Activated T-helper 9 cell treated with anti-CD3 and anti-CD28 coated beads, Interleukin-2, amount 50 U/mL, for 16 hours (primary cell): ENCODE measurements around the gene SPATA9.

Source experiments
- DNase-seq: peaks from one replicate; pipeline ENCODE4 v3.0.0-alpha.2; 2020; ENCODE audit warnings: low read depth

The SPATA9 gene, protein sequence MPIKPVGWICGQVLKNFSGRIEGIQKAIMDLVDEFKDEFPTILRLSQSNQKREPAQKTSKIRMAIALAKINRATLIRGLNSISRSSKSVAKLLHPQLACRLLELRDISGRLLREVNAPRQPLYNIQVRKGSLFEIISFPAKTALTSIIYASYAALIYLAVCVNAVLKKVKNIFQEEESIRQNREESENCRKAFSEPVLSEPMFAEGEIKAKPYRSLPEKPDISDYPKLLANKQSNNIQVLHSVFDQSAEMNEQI

DNA sequence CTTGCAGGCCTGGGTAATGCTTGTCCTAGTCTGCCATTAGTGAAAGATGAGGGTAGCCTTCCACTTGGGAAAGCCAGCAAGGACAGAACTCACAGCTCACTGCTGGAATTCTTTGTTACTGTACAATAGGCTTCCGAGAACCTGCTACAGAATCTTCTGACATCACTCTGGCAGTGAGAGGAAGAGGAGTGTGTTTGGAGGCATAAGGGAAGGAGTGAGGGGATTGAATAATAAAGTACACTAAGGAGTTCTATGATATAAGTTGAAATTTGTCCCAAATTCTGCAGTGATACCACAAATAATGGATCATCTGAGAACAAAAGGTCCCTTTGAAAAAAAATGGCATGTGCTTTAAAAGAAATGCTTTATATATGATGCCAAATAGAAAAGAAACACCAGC lies at the start of gene SPATA9:
SPATA9 (minus strand) TSS at position 101 of the 400 bp plus-strand sequence. CDS start 137 bp downstream, outside the sequence.
- no peak for DNase-seq

DNA sequence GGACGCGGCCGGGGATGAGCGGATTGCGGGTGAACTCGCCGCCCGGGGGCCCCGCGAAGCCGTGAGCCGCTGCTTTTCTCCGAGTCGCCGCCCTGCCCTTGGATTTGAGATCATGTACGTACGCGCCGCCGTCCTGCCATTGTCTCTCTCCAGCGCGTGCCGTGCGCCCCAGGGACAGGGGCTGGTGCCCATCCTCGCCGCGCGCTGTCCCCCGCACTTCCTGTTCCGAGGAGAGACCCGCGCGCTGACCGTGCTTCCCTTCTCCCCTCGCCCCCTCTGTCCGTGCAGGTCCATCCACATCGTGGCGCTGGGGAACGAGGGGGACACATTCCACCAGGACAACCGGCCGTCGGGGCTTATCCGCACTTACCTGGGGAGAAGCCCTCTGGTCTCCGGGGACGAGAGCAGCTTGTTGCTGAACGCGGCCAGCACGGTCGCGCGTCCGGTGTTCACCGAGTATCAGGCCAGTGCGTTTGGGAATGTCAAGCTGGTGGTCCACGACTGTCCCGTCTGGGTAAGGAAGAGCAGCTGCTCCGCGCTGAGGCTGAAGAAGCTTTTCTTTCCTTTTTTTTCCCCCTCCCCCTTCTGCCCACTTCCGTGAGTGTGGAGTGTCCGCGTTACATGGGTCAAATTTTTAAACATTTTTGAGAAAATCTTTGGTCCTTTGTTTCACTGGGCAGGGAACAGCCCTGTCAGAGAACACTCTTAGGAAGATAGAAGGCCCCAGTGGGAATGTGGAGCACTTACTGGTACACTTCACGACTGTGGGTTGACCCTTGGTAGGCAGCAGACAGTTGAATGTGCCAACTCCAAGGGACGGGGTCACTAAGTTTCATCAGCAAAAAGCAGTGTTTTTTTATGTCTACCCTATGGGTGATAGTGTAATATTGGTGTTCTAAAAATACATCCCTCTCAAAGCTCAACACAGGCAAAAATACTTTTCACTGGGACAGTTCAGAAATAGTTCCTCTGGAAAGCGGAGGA lies 49.1 kb upstream of the SPATA9 start:
- DNase-seq, result peak; percentile 4

DNA sequence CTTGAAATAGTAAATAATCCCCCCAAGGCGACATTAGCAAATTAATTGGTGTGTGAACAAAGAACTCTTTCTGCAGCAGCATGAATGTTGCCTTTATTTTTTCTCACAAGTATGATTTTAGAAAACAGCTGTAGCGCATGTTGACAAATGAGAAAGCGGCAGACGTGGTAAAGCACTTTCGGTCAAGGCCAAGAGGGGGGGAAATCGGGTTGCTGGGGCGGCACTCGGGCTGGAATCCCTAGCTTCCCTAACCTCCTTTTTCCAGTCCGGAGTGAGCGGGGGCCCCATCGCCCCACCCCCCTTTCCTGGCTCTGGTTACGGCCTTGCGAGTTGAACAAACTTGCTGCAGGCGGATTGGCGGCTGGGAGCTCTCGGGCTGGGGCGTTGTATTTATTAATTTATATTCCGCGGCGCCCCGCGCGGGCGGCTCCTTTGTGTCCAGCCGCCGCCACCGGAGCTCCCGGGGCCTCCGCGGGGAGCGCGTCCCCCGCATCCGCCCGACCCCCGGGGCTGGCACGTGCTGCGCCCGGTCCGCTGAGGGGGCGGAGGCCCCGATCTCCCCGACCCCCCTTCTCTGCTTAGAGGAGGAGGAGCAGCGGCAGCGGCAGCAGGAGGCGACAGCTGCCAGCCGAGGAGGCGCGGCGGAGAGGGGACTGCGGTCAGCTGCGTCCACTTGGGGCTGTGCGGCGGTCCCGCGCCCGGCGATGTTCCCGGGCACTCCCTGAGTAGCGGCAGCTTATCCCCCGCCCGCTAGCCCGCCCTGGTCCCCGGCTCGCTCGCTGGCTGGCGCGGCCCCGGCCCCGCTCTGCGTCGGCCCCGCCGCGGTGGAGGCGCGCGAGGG lies 48.2 kb upstream of the SPATA9 start, which contains the start of gene RHOBTB3:
RHOBTB3 (plus strand) TSS at position 607 of the 841 bp plus-strand sequence. CDS start 347 bp downstream, outside the sequence.
- peak; percentile 5 for DNase-seq

DNA sequence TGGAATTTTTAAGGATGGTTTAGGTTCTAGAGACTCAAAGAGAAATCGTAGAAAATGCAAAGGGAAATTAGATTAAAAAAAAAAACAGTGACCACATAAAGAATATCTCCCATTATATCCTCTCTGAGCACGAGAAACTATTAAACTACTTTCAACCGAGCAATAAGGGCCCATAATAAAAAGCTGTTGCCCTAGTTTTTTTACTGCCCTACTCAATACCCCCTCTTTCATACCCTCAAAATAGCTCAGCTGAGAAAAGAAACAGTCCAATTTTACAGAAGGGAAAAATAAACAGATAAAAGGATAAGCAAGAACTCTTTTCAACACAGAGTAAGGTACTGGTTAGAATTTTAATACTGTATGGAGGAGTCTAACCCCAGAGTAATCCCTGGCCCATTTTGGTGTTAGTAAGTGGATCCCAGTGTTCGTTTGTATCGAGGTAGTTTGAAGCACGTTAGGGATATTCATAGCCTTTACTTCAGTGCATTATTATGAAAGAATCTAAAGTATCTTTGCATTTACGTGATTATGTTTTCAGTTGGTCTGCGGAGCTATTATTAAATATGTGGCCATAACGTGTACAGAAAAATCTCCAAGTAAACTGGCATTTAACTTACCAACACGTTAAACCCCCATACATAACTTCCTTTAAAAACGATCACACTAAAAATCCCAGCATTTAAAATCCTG lies 47.4 kb upstream of the SPATA9 start:
- no peak for DNase-seq

DNA sequence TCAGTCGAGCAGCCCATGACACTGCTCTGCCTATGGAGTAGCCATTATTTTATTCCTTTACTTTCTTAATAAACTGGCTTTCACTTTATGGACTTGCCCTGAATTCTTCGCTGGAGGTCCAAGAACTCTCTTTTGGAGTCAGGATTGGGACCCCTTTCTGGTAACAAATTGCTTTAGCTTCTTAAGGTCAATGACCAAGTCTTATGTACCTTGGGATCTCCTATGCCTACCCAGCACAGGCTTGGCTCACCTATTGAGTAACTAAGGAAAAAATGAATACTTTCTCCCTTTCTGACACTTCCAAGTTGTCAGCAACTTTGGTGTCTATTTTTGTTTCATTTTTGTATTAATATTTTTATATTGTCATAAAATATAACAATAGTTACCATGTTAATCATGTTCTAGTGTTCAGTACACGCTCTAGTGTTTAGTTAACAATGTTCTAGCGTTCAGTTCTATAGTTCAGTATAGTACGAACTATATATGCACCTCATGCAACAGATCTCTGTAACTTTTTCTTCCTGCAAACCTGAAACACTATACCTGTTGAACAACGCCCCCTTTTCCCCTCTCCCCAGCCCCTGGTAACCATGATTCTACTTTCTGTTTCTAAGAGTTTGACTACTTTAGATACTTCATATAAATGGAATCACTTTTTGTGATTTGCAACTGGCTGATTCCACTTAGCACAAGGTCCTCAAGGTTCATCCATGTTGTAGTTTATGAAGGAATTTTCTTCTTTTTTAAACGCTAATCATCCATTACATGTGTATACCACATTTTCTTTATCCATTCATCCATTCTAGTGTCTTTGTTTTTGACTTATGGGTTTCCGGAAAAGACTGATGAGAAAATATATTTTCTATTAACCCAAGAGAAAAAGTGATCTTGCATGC lies 46.6 kb upstream of the SPATA9 start:
- no peak for DNase-seq

DNA sequence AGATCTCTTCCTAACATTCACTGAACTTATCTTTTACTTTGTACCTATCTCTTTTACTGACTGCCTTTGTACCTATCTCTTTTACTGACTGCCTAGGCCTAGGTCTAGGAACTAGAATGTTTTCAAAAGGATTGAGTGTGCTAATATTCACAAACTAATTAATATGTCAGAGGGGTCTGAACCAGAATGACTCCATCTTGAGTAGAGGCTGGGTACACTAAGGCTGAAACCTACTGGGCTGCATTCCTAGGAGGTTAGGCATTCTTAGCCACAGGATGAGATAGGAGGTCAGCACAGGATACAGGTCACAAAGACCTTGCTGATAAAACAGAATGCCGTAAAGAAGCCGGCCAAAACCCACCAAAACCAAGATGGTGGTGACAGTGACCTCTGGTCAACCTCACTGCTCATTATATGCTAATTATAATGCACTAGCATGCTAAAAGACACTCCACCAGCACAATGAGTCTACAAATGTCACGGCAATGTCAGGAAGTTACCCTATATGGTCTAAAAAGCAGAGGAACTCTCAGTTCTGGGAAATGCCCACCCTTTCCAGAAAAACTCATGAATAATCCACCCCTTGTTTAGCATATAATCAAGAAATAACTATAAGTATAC lies 45.8 kb upstream of the SPATA9 start:
- no peak for DNase-seq

DNA sequence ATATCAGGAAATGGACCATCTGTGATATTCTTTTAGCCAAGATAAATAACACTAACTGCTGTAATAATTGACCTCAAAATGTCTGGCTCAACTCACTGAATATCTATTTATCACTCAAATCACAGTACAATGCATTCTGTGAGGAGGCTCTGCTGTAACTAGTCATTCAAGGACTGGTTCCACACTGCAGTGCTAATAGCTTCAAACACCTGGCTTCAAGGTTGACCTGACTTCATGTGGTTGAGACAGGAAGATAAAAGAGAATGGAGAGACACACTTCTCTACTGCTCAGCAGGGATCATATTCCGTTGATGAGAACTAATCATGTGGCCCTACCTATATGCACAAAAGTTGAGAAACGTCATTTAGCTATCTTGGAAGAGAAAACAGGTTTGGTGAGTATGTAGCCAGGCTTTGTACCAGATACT lies 45.0 kb upstream of the SPATA9 start:
- no peak for DNase-seq

DNA sequence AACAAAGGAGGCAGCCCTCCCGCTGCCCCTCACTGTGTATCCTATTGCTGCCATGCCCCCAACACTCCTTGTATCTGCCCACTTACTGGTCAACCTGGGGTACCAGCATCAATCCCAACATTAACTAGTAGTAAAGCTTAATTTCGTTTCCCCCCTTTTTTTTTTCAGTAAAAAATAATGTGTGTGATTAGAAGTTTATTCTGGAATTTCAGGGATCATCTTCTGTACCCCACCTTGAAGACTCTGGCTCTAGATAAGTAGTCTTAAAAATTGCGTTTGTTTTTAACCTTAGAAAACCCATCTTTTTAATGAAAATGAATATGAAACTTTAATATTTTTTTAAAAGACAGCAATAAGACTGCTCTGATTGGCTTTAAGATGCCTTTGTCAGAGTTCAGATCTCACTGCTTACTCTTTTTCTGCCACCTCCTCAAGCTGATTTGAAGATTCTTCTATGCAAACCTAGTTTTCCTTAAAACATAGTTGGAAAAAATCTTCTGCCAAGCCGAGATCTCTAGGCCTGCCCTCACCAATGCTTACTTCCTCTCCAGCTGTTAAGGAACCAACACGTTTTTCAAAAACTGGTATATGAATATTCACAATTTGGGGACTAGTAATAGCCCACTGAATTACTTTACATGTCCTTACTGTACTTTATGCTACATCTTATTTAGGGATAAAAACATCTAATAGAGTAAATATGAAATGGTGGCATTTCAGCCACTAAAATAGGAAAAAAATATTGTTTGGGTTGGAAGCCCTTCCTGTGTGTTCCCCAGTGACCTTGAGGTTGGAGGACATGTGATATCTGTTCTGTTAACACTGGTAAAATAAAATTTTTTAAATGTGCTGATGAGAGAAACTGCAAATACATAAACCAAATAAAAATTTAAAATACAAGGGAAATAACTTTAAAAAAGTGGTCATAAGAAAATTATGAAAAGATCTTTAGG lies 44.3 kb upstream of the SPATA9 start:
- no peak for DNase-seq

DNA sequence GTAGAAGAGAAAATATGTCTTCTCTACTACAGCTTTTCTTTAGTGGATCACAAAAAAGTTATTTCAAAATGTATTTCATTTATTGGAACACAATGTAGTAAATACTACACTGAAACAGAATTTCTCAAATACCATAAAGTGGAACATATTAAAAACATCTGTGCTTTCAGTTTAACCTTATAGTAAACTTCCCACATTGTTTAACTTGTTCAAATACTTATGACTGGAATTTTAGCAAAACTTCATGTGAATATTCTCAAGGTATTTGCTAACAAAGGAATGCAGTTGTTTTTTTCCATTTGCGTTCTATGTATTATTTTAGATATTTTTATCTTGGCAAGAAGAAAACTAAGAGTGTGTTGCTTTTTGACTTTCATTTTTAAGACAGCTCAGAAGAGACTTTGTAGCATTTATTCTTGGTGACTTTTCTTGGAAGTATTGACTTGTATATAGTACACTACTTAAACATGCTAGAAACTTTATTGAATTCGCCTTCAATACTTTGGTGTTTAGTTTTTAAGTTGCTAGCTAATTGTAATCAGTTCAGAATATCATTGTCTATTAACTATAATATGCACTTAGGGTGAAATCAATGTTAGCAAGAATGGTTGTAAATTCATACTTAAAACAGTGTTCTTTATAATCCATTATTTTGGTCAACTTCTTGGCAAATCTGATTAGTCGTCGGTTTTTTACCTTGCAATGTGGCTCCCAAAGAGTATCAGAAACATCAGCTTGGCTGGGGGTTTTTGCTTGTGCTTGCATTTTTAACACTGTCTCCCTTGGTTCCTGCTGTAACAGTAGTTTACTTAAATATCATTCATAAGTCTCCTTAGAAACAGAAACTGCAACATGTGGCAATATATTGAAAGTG lies 43.4 kb upstream of the SPATA9 start:
- DNase-seq, result no peak

DNA sequence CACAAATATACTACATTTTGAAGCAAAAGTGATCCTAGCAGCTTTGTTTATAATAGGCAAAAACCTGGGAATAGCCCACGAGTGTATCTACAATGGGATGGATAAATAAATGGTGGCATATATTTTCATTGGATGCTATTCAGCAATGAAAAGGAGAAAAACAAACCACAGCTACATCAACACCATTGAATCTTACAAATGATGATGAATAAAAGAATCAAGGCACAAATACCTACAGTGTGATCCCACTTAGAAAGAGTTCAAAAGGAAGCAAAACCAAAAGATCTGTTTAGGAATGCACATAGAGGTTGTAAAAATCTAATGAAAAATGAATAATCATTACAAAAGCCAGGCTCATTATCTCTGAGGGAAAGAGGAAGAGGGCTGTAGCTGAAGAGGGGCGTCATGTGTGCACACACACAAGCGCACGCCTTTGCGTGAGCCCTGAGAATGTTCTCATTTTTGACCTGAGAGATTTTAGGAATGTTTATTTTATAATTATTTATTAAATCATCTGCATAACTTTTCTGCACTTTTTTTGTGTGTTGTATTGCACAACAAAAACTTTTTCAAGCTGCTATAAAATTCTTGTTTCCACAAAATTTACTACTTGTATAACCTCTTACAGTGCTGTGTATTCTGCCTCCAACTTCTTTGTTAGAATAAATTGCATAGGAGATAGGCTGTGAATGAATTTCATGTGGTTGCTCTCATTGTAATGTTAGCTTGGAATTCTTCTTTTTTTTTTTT lies 42.5 kb upstream of the SPATA9 start:
- DNase-seq, result no peak

DNA sequence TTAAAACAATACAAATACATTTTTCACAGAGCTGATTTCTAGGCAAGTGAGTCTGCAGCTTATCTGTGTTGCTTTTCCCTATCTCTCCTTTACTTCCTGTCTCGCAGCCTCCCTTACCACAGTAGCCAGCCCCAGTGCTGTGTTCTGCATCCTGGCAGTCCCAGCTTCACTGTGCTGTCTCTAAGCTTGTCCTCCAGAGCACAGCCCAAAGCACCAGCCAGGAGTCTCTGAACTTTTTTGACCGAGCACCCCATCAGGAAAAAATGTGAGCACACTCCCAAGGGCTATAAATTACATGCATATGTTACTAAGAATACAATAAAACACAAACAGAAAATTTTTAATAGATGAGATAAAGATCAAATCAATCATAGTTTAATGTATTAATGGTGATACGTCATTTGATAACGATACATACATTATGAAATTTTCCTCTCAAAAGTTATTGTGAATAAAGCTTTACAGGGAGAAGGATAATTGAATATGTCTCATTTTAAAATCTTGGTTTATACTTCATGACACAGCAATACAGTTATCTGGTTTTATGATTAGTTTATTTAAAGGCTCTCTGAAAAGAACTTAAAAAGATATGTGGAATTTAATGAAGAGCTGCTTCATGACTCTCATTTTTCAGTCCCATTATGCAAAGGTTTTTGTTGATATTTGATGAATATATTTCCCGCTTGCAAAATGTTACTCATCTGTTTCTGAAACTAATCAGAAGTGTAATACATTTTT lies 41.0 kb upstream of the SPATA9 start:
- no peak for DNase-seq

DNA sequence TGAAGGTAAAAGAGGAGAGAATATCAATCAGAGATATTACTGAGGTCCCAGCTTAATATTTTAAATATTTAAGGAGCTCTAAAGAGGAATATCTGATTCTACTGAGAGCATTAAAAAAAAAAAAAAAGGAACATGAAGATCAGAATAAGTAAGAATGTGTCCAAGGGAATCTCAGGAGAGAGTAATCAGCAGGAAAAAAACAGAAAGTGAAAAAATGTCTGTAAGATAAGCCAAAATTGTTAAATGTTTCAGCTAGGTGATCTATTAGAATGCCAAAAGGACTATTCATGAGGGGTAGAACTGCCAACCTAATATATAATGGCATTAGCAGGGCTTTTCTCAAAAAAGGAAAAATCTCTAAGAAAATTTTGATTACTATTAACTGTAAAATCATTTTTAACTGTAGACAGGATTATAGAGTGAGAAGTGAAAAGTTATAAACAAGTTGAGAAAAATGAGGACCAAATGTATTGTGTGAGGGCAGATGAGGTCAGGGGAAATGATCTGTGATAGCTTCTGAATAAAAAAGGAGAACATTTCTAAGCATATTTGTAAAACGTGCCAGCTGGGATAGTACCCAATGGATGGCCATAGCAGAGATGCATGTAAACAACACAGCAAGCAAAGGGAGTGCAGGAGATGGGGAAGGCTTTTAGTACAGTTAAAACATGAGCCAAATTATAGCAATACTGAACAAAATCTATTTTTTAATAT lies 38.9 kb upstream of the SPATA9 start:
- no peak for DNase-seq

DNA sequence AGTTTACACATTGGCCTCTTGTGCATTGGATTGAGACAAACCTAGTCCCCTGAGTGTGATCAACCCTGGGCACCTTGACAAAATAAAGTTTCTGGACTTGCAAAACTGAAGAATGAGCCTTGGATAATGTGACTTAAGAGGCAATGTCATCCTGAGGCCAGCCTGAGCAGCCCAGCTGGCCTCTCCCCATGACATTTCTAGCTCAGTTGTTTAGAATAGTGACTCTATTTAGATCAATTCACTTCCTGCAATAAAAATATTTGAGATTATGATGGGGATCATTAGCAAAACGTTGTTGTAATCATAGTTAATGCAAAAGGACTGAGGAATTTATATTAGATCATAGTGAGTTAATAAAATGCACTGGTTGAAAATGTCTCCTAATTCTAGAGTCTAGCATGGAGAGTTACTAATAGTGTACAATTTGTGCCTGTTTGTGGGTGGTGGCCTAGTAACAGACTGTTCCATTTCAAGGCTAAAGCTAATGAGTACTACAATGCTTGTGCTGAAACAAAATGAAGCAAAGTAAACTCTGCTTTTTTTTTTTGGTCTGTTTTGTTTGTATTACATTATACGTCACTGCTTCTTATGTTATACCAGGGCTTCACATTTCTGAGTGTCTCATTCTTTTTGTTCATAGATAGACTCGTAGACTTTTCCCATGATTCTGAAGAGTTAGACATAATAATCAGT lies 37.4 kb upstream of the SPATA9 start:
- DNase-seq, result no peak

DNA sequence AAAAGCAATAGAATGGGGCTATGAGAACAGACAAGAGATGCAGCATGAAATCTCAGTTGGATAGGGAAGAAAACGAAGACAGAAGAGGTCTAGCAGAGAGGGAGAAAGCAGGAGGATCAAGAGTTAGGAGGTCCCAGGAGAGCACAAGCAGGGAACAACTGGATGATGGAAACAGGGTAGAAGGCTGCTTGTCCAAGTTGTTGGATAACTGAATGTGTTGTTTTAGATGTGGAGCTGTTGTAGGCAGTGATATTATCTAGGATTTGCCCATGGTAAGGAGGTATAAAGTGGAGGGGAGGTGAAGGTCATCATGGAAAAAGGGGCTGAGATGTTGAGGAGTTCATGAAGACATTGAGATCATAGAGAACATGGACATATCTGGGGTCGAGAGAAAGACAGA lies 35.9 kb upstream of the SPATA9 start:
- no peak for DNase-seq

DNA sequence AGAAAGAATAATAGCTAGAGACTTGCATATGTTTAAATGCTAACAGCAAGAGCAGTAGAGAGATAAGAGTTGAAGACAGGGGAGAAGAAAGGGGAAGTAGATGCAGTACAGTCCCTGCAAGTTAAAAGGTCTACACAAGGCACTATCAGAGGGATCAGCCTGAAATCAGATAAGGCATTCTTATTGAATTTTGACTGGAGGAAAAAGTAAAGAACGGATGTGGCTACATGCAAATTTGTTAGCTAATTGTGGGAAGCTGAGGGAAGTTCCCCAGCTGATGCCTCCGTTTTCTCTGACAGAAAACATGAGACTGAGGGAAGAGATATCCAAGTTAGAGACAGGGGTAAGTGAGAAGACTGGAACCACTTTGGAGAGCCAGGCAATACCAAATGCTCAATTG lies 35.4 kb upstream of the SPATA9 start:
- DNase-seq, result no peak
